ENCODE results near the gene NECTIN1.

GRCh38 chr11:119608781-119609180 lies 120.2 kb downstream of the NECTIN1 start:
- TF ChIP-seq CTCF (IDR thresholded peaks at IDR 0.05), result no peak
- no peak for TF ChIP-seq EZH2 (IDR thresholded peaks at IDR 0.05)

Data from neural progenitor cell (in vitro differentiated cells).